8988T (cell line): ENCODE data around the gene QDPR.

Source experiments
- DNase-seq: peaks from one replicate; pipeline ENCODE4 v3.0.0; 2011

QDPR gene

DNA sequence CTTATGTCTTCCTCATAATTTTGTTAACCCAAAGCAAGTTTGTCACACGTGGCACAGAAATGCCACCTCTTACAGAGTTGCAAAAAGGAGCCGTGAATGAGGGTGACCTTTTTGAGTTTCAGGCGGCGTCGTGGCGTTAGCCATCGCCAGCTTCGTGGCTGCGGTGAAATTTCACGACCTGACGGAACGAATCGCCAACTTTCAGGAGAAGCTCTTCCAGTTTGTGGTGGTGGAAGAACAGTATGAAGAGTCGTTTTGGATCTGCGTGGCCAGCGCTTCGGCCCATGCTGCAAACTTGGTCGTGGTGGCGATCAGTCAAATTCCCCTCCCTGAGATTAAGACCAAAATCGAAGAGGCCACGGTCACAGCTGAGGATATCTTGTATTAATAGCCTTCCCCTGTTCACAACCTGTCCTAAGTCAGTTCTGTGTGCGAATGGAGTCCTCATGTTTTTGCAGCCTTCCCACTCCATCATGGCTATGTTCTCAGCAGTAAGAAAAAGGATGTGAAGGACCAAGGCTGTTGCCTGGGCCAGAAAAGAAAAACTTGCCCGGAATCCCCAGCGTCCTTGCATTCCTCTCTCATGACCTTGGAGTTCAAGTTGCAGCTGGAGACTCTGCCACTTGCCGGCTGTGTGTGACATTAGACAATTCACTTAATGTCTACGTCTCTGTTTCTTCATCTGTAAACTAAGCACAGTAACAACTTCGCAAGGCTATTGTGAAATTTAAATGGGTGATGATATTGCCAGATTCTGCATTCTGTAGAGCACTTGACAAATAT lies 15.0 kb upstream of the QDPR start:
- no peak for DNase-seq

DNA sequence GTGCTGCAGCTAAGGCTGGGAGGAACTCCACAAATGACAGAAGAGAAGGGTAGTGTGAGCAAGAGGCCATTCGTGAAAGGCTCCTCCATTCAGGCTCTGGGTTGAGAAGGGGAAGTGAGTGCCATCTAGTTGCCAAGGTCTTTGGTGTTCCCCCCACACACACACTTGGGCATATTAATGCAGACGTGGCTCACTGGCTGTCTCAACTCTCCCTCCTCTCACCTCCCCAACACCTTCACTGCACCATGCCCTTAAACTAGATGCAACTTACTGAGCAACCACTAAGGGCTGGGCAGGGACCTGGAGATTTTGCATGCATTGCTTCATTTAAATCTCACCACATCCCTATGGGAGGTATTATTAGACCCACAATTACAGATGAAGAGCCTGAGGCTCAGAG lies 11.8 kb upstream of the QDPR start:
- DNase-seq = no peak

DNA sequence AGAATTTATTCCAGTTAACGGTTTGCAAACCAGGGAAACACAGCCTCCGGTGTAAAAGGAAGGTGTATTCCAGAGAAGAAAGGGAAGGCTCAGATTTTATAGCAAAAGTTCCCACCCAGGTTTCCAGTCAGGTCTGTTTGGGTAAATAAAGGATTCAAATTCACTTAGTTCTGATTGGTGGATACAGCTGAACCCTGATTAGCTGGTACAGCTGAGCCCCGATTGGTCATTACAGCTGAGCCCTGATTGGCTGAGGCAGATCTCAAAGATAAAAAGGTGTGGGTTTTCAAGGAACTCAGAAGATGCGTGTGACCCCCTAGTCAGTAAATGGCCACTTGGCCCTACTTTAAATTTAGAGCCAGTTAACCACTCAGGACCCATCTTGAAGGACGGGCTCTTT lies 9.7 kb upstream of the QDPR start:
- DNase-seq = no peak

DNA sequence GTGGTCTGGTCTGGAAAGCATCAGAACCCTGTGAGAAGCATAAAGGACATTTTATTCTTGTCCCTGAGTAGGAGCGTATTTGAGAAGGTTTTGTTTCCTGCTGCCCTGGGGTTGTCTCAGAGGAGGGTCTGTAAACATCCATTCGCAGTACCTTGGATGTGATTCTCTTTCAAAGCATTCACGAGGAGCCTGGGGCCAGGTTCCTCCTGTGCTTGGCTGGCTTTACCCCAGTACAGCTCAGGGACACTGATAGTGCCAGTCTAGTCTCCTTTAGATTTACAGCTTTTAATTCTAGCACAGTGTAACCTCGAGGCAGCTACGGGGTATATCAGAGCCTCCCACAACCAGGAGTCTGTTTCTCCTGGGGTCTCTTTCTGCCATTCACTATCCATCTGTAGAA lies 5.8 kb upstream of the QDPR start:
- DNase-seq = no peak

DNA sequence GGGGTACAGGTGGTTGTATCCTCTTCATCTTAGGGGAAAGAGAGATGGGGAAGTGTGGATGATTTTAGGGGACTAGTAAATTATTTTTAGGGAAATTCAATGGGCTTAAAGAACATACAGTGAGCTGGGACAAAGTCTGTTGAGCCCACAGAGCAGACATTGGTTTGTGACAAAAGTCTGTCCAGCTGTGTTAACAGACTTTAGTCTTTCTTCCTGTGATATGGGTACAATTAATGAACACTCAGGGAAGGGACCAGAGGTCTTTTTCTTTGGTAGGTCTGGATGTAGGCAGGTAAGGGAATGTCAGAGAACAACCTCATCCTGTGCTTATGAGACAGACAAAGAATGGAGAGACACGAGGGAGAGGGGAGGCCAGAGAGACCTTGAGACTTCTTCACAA lies 5.1 kb upstream of the QDPR start:
- no peak for DNase-seq

DNA sequence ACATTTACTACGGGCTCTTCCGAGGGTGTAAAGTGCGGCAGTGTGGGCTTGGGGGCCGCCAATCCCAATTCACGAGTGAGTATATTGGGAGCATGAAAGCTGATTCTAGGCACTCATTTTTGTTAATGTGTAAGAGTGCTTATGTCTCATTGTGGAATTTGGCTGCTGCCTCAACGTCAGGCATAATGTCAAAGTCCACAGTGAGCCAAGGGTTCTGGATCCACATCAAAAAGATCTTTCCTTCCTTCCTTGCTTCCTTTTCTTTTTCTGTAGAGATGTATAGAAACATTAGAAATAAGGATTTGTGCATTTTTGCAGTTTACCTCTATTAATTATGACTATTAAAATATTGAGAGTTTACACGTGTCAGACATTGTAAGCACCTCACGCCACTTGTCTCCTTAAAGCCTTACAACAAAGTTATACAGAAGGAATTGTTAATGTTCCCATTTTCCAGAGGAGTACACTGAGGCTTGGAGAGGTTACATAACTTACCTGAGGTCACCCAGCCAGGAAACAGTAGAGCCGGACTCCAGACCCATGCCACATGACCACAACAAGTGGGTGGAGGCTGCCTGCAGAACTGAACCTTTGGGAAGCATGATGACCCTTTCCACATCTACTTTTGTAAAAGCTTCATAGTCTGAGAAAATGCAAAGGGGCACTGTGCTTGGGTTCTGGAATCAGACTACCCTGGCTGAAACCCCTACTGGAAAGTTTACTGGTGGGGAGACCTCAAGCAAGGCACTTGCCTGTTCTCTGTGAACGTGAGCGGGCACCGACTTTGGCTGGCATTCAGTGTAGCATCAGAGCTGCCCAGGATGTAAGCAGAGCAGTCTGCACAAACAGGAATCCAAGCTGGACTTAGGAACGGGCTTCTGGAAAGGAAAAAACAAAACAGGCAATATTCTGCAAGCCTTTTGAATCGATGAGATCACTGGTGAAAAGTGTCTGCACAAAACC lies 3.8 kb upstream of the QDPR start:
- no peak for DNase-seq

DNA sequence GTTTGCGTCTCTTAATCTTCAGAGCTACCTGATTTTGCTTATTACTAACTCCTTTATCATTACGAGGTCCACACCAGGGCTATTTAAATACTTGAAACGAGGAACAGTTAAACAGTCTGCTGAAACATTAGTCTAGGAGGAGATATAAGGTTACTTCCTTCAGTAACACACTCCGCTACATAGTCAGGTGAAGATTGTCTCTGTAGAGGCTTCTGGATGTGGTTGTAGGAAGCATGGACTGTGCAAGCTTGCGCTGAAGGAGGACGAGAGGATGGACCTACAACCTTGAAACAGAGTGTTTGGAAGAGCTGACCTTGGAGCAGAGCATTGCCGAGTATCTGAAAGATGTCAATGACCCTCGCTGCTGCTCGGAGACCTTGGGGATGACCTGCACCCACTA lies 3.0 kb upstream of the QDPR start, which contains the start of gene CLRN2:
Gene CLRN2, plus strand, starts transcription at position 301 of the 400 bp plus-strand sequence. CDS start 102 bp downstream, outside the sequence.
- DNase-seq = no peak

DNA sequence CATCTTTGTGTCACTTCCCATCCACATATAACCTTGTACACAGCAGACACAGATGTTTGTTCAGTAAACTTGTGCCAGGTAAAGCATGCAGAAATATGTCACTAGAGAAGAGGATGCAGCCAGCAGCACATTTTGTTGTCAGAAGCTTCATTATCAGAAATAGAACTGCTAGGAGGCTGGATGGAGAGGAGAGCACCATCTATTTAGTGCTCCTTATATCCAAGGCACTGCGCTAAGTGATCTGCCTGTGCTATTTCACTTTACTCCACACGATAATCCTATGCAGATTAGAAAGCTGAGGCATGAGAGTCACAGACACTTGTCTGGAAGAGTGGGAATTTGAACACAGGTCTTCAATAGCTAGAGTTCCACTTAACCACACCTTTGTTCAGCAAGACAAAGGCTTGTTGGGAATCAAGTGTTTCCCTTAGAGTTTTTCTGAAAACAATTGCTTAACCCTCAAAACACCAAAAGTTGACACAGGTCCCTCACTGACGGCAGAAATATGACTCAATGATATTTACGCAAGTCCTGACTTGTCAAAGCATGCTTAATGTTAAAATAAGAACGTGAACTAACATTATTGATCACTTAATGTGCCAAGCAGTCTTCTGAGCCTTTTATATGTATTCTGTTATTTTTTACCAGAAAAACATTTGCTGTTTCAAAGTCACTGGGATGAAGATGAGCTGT lies 1.2 kb upstream of the QDPR start:
- DNase-seq = no peak

DNA sequence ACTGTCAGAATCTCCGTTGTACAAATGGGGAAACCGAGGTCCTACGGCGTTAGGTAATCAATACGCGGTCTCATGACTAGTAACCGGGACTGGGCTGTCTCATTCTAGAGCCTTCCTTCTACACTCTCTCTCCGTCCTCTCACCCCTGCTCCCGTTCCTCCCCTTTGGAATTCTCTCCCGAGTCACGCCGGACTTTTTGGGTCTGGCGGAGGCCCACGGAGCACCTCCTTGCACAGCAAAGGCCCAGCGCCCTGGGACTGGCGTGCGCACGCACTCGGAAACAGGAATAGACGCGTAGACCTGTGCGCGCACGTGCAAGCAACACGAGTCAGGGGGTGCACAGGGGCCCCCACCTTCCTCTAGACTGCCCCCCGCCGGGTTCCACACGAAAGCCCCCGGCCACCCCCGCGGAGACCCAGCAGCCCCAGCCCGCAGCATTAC lies 361 bp downstream of the QDPR start:
- DNase-seq = no peak

DNA sequence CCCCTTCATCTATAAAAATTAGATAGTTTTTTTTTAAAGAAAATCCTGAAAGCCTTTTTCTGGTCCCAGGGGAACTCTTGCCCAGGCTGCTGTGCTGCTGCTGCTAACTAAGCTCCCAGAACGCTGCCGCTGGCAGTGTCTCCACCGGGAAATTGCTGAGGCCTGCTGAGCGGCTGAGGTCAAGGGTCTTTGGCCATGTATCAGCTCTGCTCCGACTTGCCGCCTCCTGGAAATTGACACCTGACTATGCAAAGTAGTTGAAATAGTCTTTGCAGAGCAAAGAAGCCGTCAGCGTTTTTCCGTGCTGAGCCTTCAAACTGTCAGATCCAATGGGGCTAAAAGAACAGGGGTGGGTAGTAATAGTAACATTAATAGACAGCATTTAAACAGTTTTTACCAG lies 839 bp downstream of the QDPR start:
- DNase-seq = no peak

DNA sequence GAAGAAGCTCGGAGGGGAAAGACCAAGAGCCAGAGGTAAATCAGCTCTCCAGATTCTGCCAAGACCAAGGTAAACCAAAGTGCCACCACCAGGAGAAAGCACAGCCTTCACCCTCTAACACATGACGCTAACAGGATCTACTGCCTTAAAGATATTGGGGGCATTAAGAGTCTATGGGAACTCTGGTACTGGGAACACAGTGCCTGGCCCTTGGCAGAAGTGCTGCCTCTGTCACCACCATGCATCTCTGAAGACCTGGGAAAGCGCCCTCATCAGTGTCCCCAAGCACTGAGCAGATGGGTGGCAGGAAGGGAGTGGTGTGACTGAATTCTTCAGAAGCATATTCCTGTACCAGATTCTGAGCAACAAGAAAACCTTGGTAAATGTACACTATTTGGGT lies 1.3 kb downstream of the QDPR start:
- no peak for DNase-seq

DNA sequence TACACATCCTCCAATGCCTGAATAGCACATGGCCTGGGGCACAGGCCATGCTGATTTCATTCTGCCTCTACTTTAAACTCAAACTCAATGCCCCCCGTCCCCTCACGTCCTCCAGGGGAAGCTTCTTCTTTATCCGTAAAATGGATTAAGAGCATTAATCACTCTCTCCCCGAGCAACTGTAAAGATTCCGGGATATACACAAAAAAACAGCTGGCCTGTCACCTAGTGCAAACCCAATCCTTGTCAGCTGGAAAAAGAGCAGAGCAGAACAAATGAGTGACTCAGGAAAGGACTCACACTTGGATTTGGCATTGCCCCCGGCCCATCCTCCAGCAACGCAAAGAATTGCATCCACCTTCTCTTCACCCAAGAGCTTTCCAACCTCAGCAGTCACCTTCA lies 7.8 kb downstream of the QDPR start:
- no peak for DNase-seq

DNA sequence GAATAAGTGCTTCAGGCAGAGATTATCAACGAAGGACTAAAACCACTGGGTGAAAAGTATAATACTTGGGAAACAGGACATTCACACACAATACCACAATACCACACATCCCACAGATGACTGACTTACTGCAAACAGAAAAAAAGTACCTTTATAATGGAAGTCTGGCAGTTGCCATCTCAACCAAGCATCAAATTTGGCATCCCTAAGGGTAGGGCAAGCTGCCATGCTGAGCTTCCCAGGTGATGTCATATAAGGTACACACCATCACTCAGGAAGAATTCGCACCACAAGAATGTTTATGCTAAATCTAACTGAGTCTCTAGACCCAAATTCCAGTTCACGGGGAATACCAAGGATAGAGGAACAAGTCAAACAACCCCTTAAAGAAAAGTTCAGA lies 9.1 kb downstream of the QDPR start:
- no peak for DNase-seq

DNA sequence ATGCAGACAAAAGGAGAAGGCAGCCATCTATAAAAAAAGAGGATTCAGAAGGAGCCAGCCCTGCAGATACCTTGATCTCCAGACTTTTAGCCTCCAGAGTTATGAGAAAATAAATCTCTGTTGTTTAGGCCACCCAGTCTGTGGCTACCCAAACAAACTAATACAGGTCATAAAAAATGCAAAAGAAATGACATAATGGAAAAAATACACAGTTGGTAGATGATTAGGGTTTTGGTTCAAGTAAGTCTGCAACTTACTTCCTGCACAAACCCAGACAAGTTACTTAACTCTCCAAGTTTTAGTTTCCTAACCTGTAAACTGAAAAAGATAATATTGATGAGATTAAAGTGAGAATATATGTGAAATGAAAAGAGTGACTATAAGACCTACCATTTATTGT lies 11.3 kb downstream of the QDPR start:
- no peak for DNase-seq

DNA sequence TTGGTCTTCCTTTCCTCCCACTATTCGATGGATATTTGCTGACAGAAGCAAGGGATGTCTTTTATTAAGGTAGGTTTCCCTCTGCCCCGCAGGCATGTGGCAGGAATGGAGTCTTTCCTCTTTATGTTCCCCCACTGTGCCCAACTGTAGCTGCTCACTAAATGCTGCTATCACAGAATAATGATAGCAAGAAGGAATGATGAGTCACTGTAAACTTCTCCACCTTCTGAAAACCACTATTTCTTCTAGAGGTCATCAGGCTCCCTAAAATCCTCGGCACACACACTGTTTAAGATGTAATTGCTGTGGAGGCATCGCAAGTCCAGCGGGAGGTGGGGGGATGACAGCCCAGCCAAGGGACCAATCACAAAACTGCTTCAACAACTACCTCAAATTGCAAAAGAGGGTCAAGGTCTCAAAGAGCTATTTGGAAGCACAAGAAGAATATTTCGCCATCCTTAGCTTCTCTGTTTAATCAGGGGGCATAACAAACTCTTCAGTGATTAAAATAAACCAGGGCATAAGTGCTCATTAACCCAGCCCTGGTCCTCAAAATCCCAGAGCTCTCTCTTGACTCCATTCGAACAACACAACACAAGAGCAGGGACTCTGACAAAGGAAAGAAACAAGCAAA lies 13.9 kb downstream of the QDPR start:
- DNase-seq = no peak

DNA sequence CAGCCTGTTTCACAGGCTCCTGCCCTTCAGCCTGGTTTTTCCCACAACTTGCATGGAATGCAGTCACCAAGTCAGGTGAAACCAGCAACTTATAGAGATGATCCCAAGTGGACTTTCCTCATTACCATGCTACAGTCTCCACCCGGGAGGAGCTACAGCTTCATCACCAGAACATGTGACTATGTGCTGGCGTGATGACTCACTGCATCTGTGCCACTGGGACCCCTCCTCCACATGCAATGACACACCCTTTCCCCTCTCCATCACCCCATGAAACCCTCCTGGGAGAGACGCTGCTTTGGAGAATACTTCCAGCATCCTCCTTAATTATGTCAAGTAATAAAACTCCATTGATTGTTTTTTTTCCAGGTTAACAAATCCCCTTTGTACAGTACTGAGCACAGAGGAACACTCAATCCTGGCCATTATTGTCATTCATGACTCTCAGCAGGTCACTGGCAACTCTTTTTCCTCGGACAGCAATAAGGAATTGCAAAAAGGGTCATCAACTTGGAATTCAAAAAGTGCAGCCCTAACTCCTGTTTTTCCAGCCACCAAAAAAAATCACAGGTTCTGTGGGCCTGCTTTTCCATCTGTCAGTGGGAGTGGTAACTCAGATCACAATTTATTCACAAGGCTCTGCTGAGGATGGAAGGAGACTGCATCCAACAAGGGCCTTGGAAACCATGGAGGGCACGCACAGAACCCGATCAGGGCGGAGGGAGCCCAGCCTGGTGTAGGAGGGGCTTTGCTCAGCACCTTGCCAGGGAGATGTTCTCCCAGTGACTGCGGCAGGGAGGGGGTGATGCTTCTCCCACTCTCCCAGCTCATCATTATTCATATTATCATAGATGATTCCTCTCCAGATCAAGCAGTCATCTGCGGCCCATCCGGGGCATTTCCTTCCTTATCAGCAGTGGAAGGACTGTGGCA lies 17.4 kb downstream of the QDPR start:
- no peak for DNase-seq

DNA sequence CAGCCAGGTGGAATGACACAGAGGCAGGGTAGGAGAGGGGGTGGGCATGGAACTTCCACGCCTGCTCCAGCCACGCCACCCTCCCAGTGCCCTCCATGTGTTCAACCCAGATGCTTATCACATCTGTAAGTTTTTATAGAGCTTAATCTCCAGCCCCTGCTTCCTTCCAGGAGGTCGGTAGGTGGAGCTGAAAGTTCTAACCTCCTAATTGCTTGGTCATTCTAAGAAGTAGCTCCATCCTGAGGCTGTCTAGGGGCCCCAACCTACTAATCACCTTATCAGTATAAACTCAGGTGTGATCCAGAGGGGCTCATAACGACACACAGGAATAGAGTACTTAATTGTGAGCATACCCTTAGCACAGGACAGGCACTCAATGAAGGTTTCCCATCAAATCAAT lies 18.3 kb downstream of the QDPR start:
- no peak for DNase-seq

DNA sequence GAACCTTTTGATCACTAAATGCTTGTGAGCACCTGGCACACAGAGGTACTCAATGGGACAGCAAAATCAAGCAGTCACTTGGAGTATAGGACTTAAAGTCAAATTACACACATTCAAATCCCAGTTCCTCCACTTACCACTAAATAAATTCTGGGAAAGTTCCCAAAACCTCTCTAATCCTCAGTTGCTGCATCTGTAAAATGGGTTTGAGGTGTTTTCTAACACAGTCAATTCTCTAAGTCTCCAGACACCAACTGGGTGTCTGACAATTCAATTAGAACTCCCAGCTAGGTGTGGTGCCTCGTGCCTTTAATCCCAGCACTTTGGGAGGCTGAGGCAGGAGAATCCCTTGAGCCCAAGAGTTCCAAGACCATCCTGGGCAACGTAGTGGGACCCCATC lies 19.0 kb downstream of the QDPR start:
- DNase-seq = no peak

DNA sequence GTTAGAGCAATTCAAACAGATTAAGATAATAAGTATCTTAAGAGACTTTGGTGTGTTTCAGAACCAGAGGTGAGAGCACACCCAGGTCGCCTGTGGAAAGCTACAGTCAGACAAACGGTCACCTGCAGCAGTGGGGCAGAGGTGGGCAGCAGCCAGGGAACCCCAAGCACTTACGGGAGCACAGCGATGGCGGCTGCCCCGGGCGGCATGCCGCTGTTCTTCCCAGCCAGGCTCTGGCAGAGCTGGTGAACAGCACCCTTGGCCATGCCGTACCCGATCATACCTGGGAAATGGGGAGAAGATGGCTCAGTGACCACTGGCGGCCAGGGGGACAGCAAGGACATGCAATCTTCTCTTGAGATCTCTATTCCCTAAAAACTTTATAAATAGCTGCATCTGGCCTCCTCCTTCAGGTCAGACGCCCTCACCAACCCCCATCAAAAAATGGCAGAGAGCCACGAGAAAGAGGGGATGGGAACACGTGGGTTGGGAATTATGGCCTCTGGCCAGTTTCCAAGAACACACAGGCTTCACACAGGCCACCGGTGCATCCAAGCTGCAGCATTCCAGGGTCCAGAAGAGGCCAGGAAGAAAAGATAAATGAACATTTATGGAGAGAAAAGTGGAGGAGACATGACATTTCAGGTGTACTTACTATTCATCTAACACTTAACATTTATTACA lies 19.7 kb downstream of the QDPR start:
- DNase-seq = no peak

DNA sequence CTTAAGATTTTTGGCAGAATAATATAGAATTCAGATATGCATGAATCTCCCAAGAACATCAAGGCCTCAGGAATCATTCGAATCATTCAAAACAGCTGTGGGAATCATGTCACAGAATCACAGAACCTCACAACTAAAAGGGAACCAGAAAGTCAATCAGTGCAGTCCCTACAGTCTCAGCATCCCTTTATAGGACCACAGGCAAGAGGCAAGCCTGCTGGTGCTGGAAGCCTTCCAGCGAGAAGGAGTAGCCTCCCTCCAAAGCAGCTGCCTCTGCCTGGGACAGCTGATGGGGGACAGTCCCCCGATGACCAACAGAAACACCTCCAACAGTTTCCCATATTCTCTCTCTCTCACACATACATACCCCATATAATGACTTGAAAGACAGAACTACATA lies 20.7 kb downstream of the QDPR start:
- no peak for DNase-seq

DNA sequence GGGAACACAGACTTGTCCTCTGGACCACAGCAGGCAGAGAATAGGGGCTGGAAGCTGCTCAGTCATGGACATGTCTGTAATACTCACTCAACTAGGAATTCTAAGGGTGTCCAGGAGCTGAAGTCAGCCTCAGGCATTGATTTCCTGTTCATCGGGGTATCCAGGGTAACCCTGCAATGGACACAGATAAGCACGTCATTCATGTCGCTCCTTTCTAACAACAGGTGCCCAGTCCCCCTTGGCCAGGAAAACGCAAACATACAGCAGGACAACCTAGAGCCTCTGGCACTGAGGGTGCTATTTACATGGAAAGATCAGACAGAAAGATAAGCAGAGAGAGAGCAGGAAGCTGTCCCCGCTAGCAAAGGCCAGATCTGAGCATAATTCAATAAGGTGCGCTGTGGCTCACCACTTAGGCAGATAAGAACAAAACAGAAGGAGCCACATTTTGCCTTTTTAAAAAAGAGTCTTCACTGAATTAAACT lies 21.3 kb downstream of the QDPR start:
- DNase-seq = no peak
